Right cardiac atrium (tissue), 5 donors: ENCODE data around the gene ZNF3. TPM values are rescaled to one million over a fixed set of nuclear protein-coding genes. Genes with fewer than 3 reads are reported as not detected.

Experiments
- ATAC-seq, 2 donors: fragments of 200-7000 bp; cut with Tn5 transposase; one replicate each; pipeline versions ENCODE4 v1.8.0 to v1.9.1; 2020; ENCODE audit warnings: moderate library complexity in 2 of 2, mild to moderate bottlenecking in 1 of 2
- DNase-seq, 3 donors: peaks; one replicate each; pipeline ENCODE4 v3.0.0-alpha.2; 2020
- H3K27ac ChIP-seq: one replicate; pipeline ENCODE4 v1.5.1; 2013; ENCODE audit warnings: mild to moderate bottlenecking, low read length, control low read depth, moderate library complexity
- H3K27me3 ChIP-seq: one replicate; pipeline ENCODE4 v1.6.1; 2013; ENCODE audit not compliant: control insufficient read depth, insufficient read depth
- H3K4me1 ChIP-seq: one replicate; pipeline ENCODE4 v1.6.1; 2013; ENCODE audit warnings: low read length; ENCODE audit not compliant: control insufficient read depth, insufficient read depth
- H3K4me3 ChIP-seq: one replicate; pipeline ENCODE4 v1.5.1; 2013; ENCODE audit warnings: low read length, control low read depth
- H3K9me3 ChIP-seq: one replicate; pipeline ENCODE4 v1.6.1; 2013; ENCODE audit warnings: low read length; ENCODE audit not compliant: control insufficient read depth
- WGBS: extraction: QIAGEN DNeasy Blood & Tissue Kit; methylation state at CpG from one replicate; pipeline ENCODE4 v1.1.7; 2013; 5-methylcytosine and 5-hydroxymethylcytosine counted together
- intact Hi-C, 4 donors: fragments of 100-400 bp; cut with DNase I; formaldehyde crosslinking; loops; one replicate each; pipeline versions ENCODE4 v1.11.0 to v1.14.0; 2022 to 2023
- polyA plus RNA-seq: library from polyadenylated mRNA; stranded (reverse); fragments of 200-250 nt; gene quantifications from one replicate; pipeline ENCODE4 v1.2.3, GENCODE V29; 2013
- total RNA-seq, 4 donors: library from RNA; stranded (reverse); fragmentation: NEBNext Ultra II Directional; extraction: Animal tissue kit (Norgen Biotek cat#: 25700); gene quantifications; one replicate each; pipeline ENCODE4 v1.2.1, GENCODE V29; 2021
- donor health status: healthy with polysubstance abuse.
- donor health status: DM: no; HTN: yes; CAD: no.
- donor health status: DM: no; HTN: no; CAD: no.
- donor health status: DM: no; HTN: yes; CAD: no; lungs with severe emphysema.
- donor health status: DM: yes; HTN: yes; CAD: no.

The ZNF3 gene
- total and polyA plus RNA-seq, 5 donors = 12.1 to 18.2 (median 18.0) TPM

DNA sequence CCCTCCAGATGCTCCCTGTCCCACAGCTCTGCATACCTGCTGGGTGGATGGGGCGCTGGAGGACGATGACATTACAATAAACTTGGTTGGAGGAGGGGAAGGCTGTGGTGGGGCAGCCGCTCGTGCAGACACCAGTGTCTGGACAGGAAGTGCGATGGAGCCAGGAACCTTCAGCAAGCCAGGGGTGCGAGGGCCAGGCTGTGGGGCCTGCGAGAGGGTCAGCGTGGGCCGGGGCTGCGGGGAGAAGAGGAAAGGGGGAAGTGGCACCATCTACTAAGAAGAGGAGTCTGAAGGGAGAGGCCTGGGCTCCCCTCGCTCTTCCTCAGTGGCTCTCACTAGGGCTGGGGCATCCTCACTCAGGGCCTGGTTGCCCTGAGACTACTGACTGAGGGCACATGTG is 26.4 kb upstream of the ZNF3 start:
- H3K9me3 ChIP-seq = no peaks in the 10 kb centered on the region
- 68% methylated on average over 11 of the region's 11 CpGs for WGBS
- H3K4me1 ChIP-seq = no peaks in the 10 kb centered on the region
- H3K4me3 ChIP-seq = no peak overlapping the region
- peak in 1 of 3 donors; percentile 40 for DNase-seq
- no peak for ATAC-seq
- H3K27me3 ChIP-seq = no peaks in the 10 kb centered on the region
- H3K27ac ChIP-seq = no peak overlapping the region
- intact Hi-C loops = no loop called here

DNA sequence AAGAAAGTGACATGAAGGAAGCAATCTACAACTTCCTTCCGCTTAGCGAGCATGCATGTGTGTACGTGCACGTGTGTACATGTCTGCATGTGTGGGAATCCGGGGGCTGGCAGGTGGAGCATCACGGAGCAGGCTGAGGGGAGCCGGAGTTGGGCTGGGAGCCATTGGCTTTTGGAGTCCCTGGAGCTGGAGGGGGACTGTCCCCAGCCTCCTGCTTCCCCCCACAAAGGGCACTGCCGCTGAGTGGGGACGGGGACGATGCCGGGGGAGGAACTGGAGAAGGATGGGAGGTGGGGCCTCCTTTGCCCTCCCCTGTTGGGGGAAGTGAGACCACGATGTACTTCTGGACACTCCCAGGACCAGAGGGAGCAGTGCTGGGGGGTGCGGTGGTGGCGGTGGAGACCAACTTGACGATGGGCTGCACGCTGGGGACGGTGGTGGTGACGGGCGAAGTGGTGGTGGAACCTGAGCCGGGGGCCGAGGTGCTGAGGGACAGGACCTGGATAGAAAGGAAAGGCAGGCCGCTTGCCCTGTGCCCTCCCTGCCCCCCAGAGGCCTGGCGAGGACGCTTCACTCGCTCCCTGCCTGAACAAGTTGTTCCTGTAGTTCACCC is 25.7 kb upstream of the ZNF3 start:
- Histone ChIP-seq H3K27ac (no peak overlapping the region), H3K27me3 (no peaks in the 10 kb centered on the region), H3K4me1 (peaks cover 3% of the 10 kb centered on the region), H3K4me3 (no peak overlapping the region), H3K9me3 (no peaks in the 10 kb centered on the region)
- DNase-seq = peak in 1 of 3 donors; percentile 42
- intact Hi-C loops = no loop called here
- WGBS = 80% methylated on average over 25 of the region's 25 CpGs
- no peak for ATAC-seq

DNA sequence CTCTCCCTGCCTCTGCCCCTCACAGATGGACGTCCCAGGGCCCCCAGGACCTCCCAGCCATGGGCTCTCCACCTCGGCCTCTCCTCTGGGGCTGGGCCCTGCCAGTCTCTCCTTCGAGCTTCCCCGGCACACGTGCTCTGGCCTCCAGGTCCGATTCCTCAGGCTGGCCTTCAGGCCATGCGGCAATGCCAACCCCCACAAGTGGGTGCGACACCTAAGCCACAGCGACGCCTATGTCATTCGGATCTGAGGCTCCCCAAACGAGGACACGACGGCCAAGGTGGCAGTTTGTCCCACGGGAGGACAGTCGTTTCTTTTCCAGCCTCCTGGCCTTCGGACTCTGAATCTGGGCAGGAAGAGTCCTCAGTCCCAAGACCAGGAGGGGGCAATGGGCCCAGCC is 25.1 kb upstream of the ZNF3 start:
- DNase-seq (peak in 1 of 3 donors; percentile 25), ATAC-seq (no peak)
- WGBS = 77% methylated on average over 17 of the region's 17 CpGs
- intact Hi-C loops = no loop called here
- Histone ChIP-seq H3K4me1 (peaks cover 3% of the 10 kb centered on the region), H3K9me3 (no peaks in the 10 kb centered on the region), H3K27ac (no peak overlapping the region), H3K4me3 (no peak overlapping the region), H3K27me3 (no peaks in the 10 kb centered on the region)

DNA sequence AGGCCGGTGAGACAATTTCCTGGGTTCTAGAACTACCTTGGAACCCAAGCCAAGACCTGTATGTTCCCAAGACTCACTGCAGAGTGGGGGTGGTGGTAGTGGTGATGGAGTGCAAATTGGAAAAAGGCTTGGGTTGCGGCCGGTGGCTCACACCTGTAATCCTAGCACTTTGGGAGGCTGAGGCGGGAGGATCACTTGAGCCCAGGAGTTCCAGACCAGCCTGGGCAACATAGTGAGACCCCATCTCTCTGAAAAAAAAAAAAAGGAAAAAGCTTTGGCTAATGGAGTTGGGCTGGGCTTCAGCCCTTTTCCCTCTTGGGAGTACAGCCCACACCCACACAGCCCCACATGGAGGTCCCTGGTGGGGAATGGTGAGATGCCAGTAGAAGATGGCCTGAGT is 24.0 kb upstream of the ZNF3 start:
- no peaks in the 10 kb centered on the region for H3K27me3 ChIP-seq
- DNase-seq = no peak
- intact Hi-C loops = no loop called here
- no peak for ATAC-seq
- peaks cover 3% of the 10 kb centered on the region for H3K4me1 ChIP-seq
- H3K4me3 ChIP-seq = no peak overlapping the region
- no peaks in the 10 kb centered on the region for H3K9me3 ChIP-seq
- whole genome bisulfite sequencing = 95% methylated on average over 4 of the region's 4 CpGs
- no peak overlapping the region for H3K27ac ChIP-seq

DNA sequence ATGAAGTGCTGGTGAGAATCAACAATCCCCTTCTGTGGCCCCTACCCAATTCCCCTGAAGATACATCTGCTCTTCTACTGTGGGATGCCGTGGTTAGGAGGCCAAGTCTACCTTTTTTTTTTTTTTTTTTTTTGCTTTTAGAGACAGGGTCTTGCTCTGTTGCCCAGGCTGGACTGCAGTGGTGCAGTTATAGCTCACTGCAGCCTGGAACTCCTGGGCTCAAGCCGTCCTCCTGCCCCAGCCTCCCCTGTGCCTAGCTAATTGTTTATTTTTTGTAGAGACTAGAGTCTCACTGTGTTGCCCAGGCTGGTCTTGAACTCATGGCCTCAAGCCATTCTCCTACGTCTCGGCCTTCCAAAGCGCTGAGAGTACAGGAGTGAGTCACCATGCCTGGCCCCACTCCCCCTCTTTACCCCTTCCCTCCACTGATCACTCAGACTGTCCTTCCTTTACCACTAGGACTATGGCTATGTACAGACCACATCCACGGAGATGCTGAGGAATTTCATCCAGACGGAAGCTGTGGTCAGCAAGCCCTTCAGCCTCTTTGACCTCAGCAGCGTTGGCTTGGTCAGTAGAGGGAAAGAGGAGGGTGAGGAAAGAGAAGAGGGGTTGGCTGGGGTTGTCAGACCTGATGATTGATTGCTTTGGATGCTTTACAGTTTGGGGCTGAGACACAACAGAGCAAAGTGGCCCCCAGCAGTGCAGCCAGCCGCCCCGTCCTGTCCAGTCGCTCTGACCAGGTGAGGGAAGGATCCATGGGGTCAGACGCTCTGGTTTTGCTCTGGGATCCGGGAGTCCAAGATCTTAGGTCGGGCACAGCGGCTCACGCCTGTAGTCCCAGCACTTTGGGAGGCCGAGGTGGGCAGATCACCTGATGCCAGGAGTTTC is 21.7 kb upstream of the ZNF3 start:
- H3K4me3 ChIP-seq = no peak overlapping the region
- no peaks in the 10 kb centered on the region for H3K9me3 ChIP-seq
- peaks cover 7% of the 10 kb centered on the region for H3K4me1 ChIP-seq
- ATAC-seq (no peak), DNase-seq (no peak)
- H3K27me3 ChIP-seq = no peaks in the 10 kb centered on the region
- 84% methylated on average over 17 of the region's 17 CpGs for WGBS
- H3K27ac ChIP-seq = no peak overlapping the region
- intact Hi-C loops = no loop called here

DNA sequence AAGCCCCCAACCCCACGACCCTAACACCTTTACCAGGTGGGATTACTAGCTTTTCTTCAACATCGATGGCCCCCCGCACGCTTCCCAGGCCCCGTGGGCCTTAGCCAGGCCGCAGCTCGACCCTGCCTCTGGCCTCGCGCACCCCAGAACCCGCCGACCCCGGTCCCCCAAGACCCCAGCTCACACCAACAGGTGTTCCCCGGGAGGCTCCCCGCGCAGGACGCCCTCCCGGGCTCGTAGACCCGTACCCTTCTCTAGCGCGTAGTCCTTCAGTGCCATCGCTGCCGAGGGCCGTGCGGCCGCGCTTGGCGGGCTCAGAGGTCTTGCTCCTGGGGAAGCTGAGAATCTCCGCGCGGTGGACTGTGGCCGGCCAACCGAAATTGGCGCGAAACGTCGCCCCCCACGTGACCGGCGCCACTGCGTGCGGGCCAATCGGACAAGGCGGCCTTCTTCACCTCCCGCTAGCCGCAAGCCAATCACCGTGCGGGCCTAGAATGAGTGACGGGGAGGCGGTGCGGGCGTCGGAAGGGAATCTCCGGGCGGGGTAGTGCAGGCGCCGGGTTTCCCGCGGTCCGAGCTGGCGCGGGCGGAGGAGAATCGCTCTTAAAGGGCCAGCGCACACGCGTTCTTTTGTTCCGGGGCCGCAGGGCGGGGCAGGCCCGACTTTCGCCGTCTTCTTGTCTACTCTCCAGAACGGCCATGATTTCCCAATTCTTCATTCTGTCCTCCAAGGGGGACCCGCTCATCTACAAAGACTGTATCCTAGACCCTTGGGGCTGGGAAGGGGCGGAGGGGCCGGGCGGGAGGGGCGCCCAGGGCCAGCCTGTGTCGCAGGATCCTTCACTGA is 19.7 kb upstream of the ZNF3 start, which contains the start of the genes AP4M1 and MCM7:
Gene AP4M1, plus strand, starts transcription at position 628 of the 847 bp plus-strand sequence. Its CDS starts 72 bp downstream, at position 700.
Gene MCM7, minus strand, starts transcription at position 382 of the 847 bp plus-strand sequence. Its CDS starts 103 bp downstream, at position 279.
- intact Hi-C loops = no loop called here
- WGBS = under 1% methylated on average over 80 of the region's 80 CpGs
- Histone ChIP-seq H3K4me3 (peak within 1 kb of the TSS; percentile 69), H3K27me3 (no peaks in the 10 kb centered on the region), H3K27ac (peak within 1 kb of the TSS; percentile 70), H3K9me3 (no peaks in the 10 kb centered on the region), H3K4me1 (peaks cover 7% of the 10 kb centered on the region)
- ATAC-seq (peak; percentile 97), DNase-seq (peak; percentile 99 to 100 (median 99))

DNA sequence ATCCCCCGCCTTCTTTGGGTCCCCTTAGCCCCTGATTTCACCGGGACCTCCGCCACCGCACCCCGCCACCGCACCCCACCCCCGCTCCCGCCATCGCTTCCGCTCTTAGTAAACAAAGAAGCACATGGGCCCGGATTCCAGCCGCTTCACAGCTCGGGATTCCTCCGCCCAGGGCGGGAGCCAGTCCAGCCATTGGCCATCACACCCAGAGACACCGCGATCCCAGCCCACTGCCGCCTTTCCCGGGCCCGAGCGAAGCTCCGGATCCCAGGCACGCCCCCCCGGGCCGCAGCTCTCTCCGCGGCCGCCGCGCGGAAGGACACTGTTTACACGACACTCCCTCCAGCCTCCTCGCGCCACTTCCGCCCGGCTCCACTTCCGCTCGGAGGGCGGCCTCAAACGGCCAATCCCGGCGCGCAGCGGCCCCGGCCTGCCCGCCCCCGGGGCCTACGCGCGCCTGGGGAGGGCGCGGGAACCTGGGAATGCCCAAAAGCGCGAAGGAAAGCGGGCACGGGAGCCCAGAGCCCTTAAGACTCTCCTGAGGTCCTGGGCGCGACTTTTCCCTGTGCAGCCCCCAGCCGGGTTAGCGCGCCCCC is 19.0 kb upstream of the ZNF3 start:
- ATAC-seq (peak; percentile 94), DNase-seq (peak; percentile 95 to 97 (median 96))
- Histone ChIP-seq H3K4me1 (peaks cover 7% of the 10 kb centered on the region), H3K9me3 (no peaks in the 10 kb centered on the region), H3K27me3 (no peaks in the 10 kb centered on the region), H3K27ac (peak overlapping the region; percentile 40), H3K4me3 (peak overlapping the region; percentile 65)
- WGBS = under 1% methylated on average over 61 of the region's 61 CpGs
- intact Hi-C loops = no loop called here

DNA sequence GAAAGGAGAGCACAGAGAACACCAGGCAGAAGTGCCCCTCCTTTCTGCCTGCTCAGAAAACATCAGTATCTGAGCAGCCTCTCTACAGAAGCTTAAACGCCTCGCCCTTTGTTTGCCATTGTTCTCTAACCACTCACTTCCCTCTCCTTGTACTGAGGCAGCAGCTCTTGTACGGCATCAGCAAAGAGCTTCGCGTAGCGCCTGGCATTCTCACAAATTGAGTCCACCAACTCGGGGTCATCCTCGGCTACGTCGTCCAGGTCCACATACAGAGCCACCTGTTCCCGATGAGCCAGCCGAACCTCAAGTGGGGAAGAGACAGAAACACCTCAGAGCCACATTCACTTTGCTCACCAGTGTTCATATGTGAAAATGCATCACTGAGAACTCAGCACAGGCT is 17.9 kb upstream of the ZNF3 start:
- Histone ChIP-seq H3K4me1 (peaks cover 7% of the 10 kb centered on the region), H3K27ac (no peak overlapping the region), H3K4me3 (no peak overlapping the region), H3K9me3 (no peaks in the 10 kb centered on the region), H3K27me3 (no peaks in the 10 kb centered on the region)
- no peak for DNase-seq
- WGBS = 64% methylated on average over 12 of the region's 12 CpGs
- intact Hi-C loops = no loop called here
- no peak for ATAC-seq

DNA sequence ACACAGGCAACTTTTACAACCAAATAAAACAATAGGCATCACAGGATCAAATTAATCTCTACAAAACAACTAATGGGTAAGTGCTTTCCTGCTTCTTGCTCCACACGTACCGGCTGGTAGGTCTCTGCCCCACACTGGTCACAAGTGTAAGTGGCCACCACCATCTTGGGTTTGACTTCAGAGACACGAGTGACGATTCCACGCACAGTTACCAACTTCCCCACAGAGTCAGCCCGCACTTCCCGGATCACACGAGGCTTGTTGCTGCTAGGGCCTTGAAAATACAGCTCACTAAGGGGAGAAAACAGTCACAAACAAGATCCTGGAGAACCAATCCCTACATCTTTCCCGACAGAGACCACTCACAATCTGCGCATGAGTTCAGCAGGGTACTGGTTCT is 17.4 kb upstream of the ZNF3 start:
- no peak for DNase-seq
- H3K27ac ChIP-seq = no peak overlapping the region
- H3K4me3 ChIP-seq = no peak overlapping the region
- H3K4me1 ChIP-seq = peaks cover 7% of the 10 kb centered on the region
- H3K27me3 ChIP-seq = no peaks in the 10 kb centered on the region
- intact Hi-C loops = no loop called here
- 86% methylated on average over 10 of the region's 10 CpGs for WGBS
- no peaks in the 10 kb centered on the region for H3K9me3 ChIP-seq
- ATAC-seq = no peak

DNA sequence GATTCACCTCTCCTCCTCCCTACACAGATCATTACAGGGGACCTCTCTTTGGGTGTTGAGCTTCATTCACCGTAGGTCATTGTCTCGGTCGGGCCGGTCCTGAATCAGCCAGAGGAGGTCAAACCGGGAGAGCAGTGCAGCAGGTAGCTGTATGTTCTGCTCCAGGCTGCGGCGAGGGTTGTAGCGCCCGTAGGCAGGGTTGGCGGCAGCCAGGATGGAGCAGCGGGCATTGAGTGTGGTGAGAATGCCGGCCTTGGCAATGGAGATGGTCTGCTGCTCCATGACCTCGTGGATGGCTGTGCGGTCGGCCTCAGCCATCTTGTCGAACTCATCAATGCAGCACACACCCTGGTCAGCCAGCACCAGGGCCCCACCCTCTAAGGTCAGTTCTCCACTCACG is 14.2 kb upstream of the ZNF3 start:
- 90% methylated on average over 17 of the region's 17 CpGs for WGBS
- no peak for ATAC-seq

More for the DNA sequence above, 14.2 kb upstream of the ZNF3 start:
- Histone ChIP-seq H3K9me3 (no peaks in the 10 kb centered on the region), H3K4me3 (no peak overlapping the region), H3K27me3 (no peaks in the 10 kb centered on the region), H3K4me1 (peaks cover 3% of the 10 kb centered on the region), H3K27ac (no peak overlapping the region)
- DNase-seq = peak in 1 of 3 donors; percentile 35
- intact Hi-C loops = no loop called here
